HL-60 (cell line): ENCODE measurements around the gene TDRD12.
A peak's percentile ranks its signal among the peaks of the same experiment; 100 is the strongest.

Source experiments
- DNase-seq, 2 experiments: peaks; one replicate each; pipeline ENCODE4 v3.0.0-alpha.2; 2010 to 2020; ENCODE audit warnings: low read depth in 1 of 2, low spot score in 1 of 2
- H3K27ac ChIP-seq: fragments of 250-450 bp; sonication (Bioruptor Pico); replicated peaks from 2 replicates; pipeline ENCODE4 v1.5.1; 2020; ENCODE audit warnings: mild to moderate bottlenecking, moderate library complexity
- H3K27me3 ChIP-seq: fragments of 250-450 bp; sonication (Bioruptor Pico); 2 replicates; pipeline ENCODE4 v1.5.1; 2021; ENCODE audit warnings: mild to moderate bottlenecking, moderate library complexity; ENCODE audit not compliant: insufficient read depth, poor library complexity, severe bottlenecking
- H3K4me3 ChIP-seq: replicated peaks from 2 replicates; pipeline ENCODE4 v1.5.1; 2011; ENCODE audit warnings: mild to moderate bottlenecking, control low read depth, low read length; ENCODE audit not compliant: insufficient read depth
- GABPA ChIP-seq: IDR thresholded peaks from 2 replicates; pipeline ENCODE4 v1.6.1; 2012; ENCODE audit warnings: low read depth
- POLR2AphosphoS5 ChIP-seq: IDR thresholded peaks from 2 replicates; pipeline ENCODE4 v1.6.1; 2012; ENCODE audit warnings: low read depth
- SPI1 ChIP-seq: IDR thresholded peaks from 2 replicates; pipeline ENCODE4 v1.6.1; 2012; ENCODE audit warnings: low read depth, mild to moderate bottlenecking, borderline replicate concordance
- TF ChIP-seq, protein P1 (sequence below): IDR thresholded peaks from one replicate; pipeline ENCODE4 v1.5.1; 2011; ENCODE audit warnings: low read length, control low read depth, inconsistent platforms; ENCODE audit not compliant: insufficient read depth
- TF ChIP-seq, protein P2 (sequence below): IDR thresholded peaks from 2 replicates; pipeline ENCODE4 v1.6.1; 2012; ENCODE audit warnings: low read depth; ENCODE audit not compliant: insufficient replicate concordance

The TDRD12 gene

GRCh38 chr19:32688311-32688710, 31.3 kb upstream of the TDRD12 start:
- TF ChIP-seq SPI1 (peak; percentile 85; the same call in 1 of the 2 replicates), POLR2AphosphoS5 (peak; percentile 26; the same call in 1 of the 2 replicates), GABPA (no peak)
- TF ChIP-seq, protein P1, sequence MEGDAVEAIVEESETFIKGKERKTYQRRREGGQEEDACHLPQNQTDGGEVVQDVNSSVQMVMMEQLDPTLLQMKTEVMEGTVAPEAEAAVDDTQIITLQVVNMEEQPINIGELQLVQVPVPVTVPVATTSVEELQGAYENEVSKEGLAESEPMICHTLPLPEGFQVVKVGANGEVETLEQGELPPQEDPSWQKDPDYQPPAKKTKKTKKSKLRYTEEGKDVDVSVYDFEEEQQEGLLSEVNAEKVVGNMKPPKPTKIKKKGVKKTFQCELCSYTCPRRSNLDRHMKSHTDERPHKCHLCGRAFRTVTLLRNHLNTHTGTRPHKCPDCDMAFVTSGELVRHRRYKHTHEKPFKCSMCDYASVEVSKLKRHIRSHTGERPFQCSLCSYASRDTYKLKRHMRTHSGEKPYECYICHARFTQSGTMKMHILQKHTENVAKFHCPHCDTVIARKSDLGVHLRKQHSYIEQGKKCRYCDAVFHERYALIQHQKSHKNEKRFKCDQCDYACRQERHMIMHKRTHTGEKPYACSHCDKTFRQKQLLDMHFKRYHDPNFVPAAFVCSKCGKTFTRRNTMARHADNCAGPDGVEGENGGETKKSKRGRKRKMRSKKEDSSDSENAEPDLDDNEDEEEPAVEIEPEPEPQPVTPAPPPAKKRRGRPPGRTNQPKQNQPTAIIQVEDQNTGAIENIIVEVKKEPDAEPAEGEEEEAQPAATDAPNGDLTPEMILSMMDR = no peak
- TF ChIP-seq, protein P2, sequence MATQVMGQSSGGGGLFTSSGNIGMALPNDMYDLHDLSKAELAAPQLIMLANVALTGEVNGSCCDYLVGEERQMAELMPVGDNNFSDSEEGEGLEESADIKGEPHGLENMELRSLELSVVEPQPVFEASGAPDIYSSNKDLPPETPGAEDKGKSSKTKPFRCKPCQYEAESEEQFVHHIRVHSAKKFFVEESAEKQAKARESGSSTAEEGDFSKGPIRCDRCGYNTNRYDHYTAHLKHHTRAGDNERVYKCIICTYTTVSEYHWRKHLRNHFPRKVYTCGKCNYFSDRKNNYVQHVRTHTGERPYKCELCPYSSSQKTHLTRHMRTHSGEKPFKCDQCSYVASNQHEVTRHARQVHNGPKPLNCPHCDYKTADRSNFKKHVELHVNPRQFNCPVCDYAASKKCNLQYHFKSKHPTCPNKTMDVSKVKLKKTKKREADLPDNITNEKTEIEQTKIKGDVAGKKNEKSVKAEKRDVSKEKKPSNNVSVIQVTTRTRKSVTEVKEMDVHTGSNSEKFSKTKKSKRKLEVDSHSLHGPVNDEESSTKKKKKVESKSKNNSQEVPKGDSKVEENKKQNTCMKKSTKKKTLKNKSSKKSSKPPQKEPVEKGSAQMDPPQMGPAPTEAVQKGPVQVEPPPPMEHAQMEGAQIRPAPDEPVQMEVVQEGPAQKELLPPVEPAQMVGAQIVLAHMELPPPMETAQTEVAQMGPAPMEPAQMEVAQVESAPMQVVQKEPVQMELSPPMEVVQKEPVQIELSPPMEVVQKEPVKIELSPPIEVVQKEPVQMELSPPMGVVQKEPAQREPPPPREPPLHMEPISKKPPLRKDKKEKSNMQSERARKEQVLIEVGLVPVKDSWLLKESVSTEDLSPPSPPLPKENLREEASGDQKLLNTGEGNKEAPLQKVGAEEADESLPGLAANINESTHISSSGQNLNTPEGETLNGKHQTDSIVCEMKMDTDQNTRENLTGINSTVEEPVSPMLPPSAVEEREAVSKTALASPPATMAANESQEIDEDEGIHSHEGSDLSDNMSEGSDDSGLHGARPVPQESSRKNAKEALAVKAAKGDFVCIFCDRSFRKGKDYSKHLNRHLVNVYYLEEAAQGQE = no peak
- H3K27ac ChIP-seq = 0 out of 2 replicates have a peak overlapping the region, but pooled peaks have one; percentile 5
- no peak overlapping the region for H3K4me3 ChIP-seq
- no peaks in the 10 kb centered on the region for H3K27me3 ChIP-seq
- DNase-seq = peak; percentile 49 to 56

GRCh38 chr19:32691291-32691951, 28.1 kb upstream of the TDRD12 start, which contains the start of gene NUDT19:
Gene NUDT19 (plus strand): TSS chr19:32691821. CDS start chr19:32691961, 140 bp downstream.
- Histone ChIP-seq H3K4me3 (peak within 1 kb of the TSS; percentile 71), H3K27ac (peak within 1 kb of the TSS; percentile 96), H3K27me3 (no peaks in the 10 kb centered on the region)
- DNase-seq = peak; percentile 63 to 89
- TF ChIP-seq, protein P2 = no peak
- no peak for TF ChIP-seq POLR2AphosphoS5
- TF ChIP-seq, protein P1 = no peak
- no peak for TF ChIP-seq SPI1
- TF ChIP-seq GABPA = no peak

- Histone ChIP-seq H3K4me3 (peak overlapping the region; percentile 71), H3K27me3 (no peaks in the 10 kb centered on the region), H3K27ac (peak overlapping the region; percentile 96)
- TF ChIP-seq, protein P2 = no peak
- TF ChIP-seq GABPA (no peak), SPI1 (peak; percentile 42; the same call in 1 of the 2 replicates), POLR2AphosphoS5 (peak; percentile 48; the same call in 1 of the 2 replicates)
- TF ChIP-seq, protein P1 = no peak
- DNase-seq = peak; percentile 75 to 77
Observed at GRCh38 chr19:32691952-32692726, 27.4 kb upstream of the TDRD12 start.
